K562 (cell line): ENCODE results near the gene TUBB1. TPM values are rescaled to one million over a fixed set of nuclear protein-coding genes. Genes with fewer than 3 reads are reported as not detected.

Experiments used
- BCOR ChIP-seq: fragments of 450-650 bp; IDR thresholded peaks from 2 replicates; pipeline ENCODE4 v1.6.1; 2016
- FOXP4 ChIP-seq: sonication (generic); formaldehyde crosslinking; IDR thresholded peaks from 2 replicates; pipeline ENCODE4 v1.8.0; 2022; ENCODE audit warnings: mild to moderate bottlenecking, missing genetic modification reagents, borderline replicate concordance
- IFI16 ChIP-seq: fragments of 250-450 bp; sonication (Bioruptor Pico); IDR thresholded peaks from 2 replicates; pipeline ENCODE4 v2.1.2; 2022; ENCODE audit warnings: mild to moderate bottlenecking, inconsistent platforms
- LCOR ChIP-seq: sonication (generic); formaldehyde crosslinking; IDR thresholded peaks from 2 replicates; pipeline ENCODE4 v1.8.0; 2022; ENCODE audit warnings: mild to moderate bottlenecking, missing genetic modification reagents
- NELFE ChIP-seq: IDR thresholded peaks from 2 replicates; pipeline ENCODE4 v1.6.1; 2011; ENCODE audit warnings: mild to moderate bottlenecking; ENCODE audit not compliant: insufficient read depth, insufficient read length
- NEUROD1 ChIP-seq: fragments of 150-350 bp; IDR thresholded peaks from 2 replicates; pipeline ENCODE4 v1.6.1; 2014; ENCODE audit warnings: borderline replicate concordance, low read length, low read depth; ENCODE audit not compliant: partially characterized antibody
- PRMT5 ChIP-seq: sonication (generic); formaldehyde crosslinking; IDR thresholded peaks from 2 replicates; pipeline ENCODE4 v1.5.0; 2020; ENCODE audit warnings: missing genetic modification reagents
- SMAD4 ChIP-seq: fragments of 250-450 bp; sonication (Bioruptor Pico); conservative IDR thresholded peaks from 2 replicates; pipeline ENCODE4 v1.8.0; 2021; ENCODE audit warnings: inconsistent platforms, mild to moderate bottlenecking, moderate library complexity
- SMC3 ChIP-seq: conservative IDR thresholded peaks from 2 replicates; pipeline ENCODE4 v1.6.1; 2011; ENCODE audit warnings: low read depth, low read length, improper control_type of control experiment; ENCODE audit not compliant: insufficient read depth
- SP2 ChIP-seq: IDR thresholded peaks from 2 replicates; pipeline ENCODE4 v1.6.1; 2011; ENCODE audit warnings: mild to moderate bottlenecking, low read depth, low read length, moderate library complexity; ENCODE audit not compliant: poor library complexity, severe bottlenecking; ENCODE audit errors: extremely low read depth
- SRSF1 ChIP-seq: fragments of 200-400 bp; formaldehyde crosslinking; IDR thresholded peaks from 2 replicates; pipeline ENCODE4 v1.6.1; 2017; ENCODE audit warnings: mild to moderate bottlenecking, low read depth, low read length, moderate library complexity
- ZC3H4 ChIP-seq: sonication (generic); formaldehyde crosslinking; IDR thresholded peaks from 2 replicates; pipeline ENCODE4 v1.9.0; 2021; ENCODE audit warnings: missing genetic modification reagents, borderline replicate concordance
- ZFP36 ChIP-seq: fragments of 150-350 bp; IDR thresholded peaks from 2 replicates; pipeline ENCODE4 v1.6.1; 2018; ENCODE audit warnings: low read length, low read depth; ENCODE audit not compliant: partially characterized antibody
- ZKSCAN1 ChIP-seq: fragments of 150-350 bp; IDR thresholded peaks from 2 replicates; pipeline ENCODE4 v1.6.1; 2016; ENCODE audit warnings: low read depth, low read length
- ZMIZ1 ChIP-seq, 2 experiments: fragments of 150-350 bp in 1 of 2; IDR thresholded peaks; 2 replicates each; pipeline ENCODE4 v1.6.1; 2012 to 2016; ENCODE audit warnings: low read depth in 2 of 2, low read length in 2 of 2, mild to moderate bottlenecking in 1 of 2, moderate library complexity in 1 of 2
- ZNF507 ChIP-seq: conservative IDR thresholded peaks from 2 replicates; pipeline ENCODE4 v1.6.1; 2017; ENCODE audit warnings: missing genetic modification characterization, missing compliant biosample characterization
- ZNF589 ChIP-seq: fragments of 200-800 bp; sonication (Bioruptor generic); IDR thresholded peaks from 2 replicates; pipeline ENCODE4 v1.6.1; 2016; ENCODE audit warnings: low read depth, missing genetic modification characterization, missing compliant biosample characterization
- ZSCAN29 ChIP-seq: fragments of 450-650 bp; IDR thresholded peaks from 2 replicates; pipeline ENCODE4 v1.6.1; 2017
- polyA plus RNA-seq, 8 experiments: library from polyadenylated mRNA; depleted of rRNA in 4 of 8; stranded (reverse) in 5 of 8; unstranded in 3 of 8; fragments of >200 nt; fragmentation: Nextera tagmentation in 2 of 8; fragmentation: Illumina TruSeq in 1 of 8; extraction: Ambion mirVana in 2 of 8; extraction: Trizol in 1 of 8; gene quantifications; 2 replicates each; pipeline versions ENCODE4 v1.2.1 to v1.2.3, GENCODE V29; 2011 to 2014; ENCODE audit warnings: inconsistent platforms in 1 of 8, missing spikeins in 1 of 8
- total RNA-seq, 7 experiments: library from RNA; depleted of rRNA in 6 of 7; stranded (reverse); fragments of >200 nt in 6 of 7; fragmentation: Illumina TruSeq in 2 of 7; extraction: Trizol in 2 of 7; gene quantifications; 2 replicates each; pipeline versions ENCODE4 v1.2.1 to v1.2.3, GENCODE V29; 2011 to 2021; ENCODE audit warnings: low replicate concordance in 1 of 7
- TF ChIP-seq, protein P1 (sequence below): fragments of 250-450 bp; sonication (Bioruptor Pico); IDR thresholded peaks from 2 replicates; pipeline ENCODE4 v1.4.0; 2020; ENCODE audit warnings: mild to moderate bottlenecking, moderate library complexity

Gene TUBB1
- total and polyA plus RNA-seq, 9 of the 15 experiments (the other 6 are each of a cell fraction or from before 2014, with no cell fraction given), result 1.5 to 3.9 (median 2.4) TPM

- TF ChIP-seq ZMIZ1 (IDR thresholded peaks at IDR 0.05; ENCODE audit: low read depth in 2 of 2, low read length in 2 of 2) (no peak), IFI16 (CRISPR knock-in tag) (no peak), ZNF507 (no peak), SMC3 (no peak), NELFE (no peak), PRMT5 (CRISPR knock-in tag) (no peak), ZSCAN29 (no peak), ZC3H4 (CRISPR knock-in tag) (no peak), SMAD4 (0 out of 2 replicates have a peak, but pooled peaks have one; percentile 17), BCOR (no peak), LCOR (no peak), NEUROD1 (peak; percentile 84), ZKSCAN1 (no peak), ZNF589 (CRISPR knock-in tag) (no peak), SRSF1 (no peak), ZFP36 (no peak), FOXP4 (CRISPR knock-in tag) (no peak), SP2 (no peak)
- TF ChIP-seq, protein P1, sequence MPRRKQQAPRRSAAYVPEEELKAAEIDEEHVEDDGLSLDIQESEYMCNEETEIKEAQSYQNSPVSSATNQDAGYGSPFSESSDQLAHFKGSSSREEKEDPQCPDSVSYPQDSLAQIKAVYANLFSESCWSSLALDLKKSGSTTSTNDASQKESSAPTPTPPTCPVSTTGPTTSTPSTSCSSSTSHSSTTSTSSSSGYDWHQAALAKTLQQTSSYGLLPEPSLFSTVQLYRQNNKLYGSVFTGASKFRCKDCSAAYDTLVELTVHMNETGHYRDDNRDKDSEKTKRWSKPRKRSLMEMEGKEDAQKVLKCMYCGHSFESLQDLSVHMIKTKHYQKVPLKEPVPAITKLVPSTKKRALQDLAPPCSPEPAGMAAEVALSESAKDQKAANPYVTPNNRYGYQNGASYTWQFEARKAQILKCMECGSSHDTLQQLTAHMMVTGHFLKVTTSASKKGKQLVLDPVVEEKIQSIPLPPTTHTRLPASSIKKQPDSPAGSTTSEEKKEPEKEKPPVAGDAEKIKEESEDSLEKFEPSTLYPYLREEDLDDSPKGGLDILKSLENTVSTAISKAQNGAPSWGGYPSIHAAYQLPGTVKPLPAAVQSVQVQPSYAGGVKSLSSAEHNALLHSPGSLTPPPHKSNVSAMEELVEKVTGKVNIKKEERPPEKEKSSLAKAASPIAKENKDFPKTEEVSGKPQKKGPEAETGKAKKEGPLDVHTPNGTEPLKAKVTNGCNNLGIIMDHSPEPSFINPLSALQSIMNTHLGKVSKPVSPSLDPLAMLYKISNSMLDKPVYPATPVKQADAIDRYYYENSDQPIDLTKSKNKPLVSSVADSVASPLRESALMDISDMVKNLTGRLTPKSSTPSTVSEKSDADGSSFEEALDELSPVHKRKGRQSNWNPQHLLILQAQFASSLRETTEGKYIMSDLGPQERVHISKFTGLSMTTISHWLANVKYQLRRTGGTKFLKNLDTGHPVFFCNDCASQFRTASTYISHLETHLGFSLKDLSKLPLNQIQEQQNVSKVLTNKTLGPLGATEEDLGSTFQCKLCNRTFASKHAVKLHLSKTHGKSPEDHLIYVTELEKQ (CRISPR knock-in tag), result no peak
Observed at GRCh38 chr20:59042796-59043631, 23.8 kb downstream of the TUBB1 start (continued).
